Measurements from ENCODE around the gene ELL.
A peak's percentile ranks its signal among the peaks of the same experiment; 100 is the strongest.

ELL gene

DNA sequence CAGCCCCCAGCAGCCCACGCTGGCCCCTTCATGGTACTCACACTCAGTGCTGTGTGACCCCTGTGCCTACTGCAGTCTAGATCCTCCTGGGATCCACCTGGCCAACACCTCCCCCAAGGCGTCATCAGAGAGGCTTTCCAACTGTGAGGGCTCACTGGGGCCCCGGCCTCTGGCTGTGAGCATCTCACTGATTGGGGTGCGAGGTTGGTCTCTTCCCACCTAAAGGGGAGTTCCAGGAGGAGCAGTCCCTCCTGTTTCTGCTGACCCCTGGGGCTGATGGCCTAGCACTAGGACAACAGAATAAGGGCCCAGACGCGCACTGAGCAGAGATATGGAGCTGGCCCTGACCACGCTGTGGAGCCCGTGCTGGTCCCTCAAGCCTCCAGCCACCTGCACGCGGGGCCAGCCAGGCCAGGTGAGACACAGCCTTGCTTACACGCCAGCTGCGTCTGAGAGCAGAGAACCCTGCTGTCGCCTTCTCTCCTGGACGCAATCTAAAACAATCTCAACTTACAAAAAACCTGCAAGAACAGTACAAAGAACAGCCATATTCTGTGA is 32.2 kb downstream of the ELL start:
- Histone ChIP-seq H3K27me3 (ENCODE audit: control insufficient read depth in 3 of 3, insufficient read depth in 3 of 3, low read depth in 1 of 3, low read length in 3 of 3) (peaks cover 0 to 4% (median 0%) of the 10 kb centered on the region in 3 experiments), H3K36me3 (replicated peaks in 1 of 2; ENCODE audit: control insufficient read depth in 2 of 2, insufficient read depth in 2 of 2, low read length in 2 of 2) (peaks cover 0 to 2% of the 10 kb centered on the region in 2 donors), H3K23ac (ENCODE audit: low read depth, low read length, poor library complexity) (no peak overlapping the region), H2BK15ac (ENCODE audit: low read length) (no peak overlapping the region), H2BK12ac (ENCODE audit: low read length) (no peak overlapping the region), H2BK5ac (ENCODE audit: low read length) (no peak overlapping the region), H4K8ac (ENCODE audit: low read depth, low read length) (peak overlapping the region; percentile 48), H3K27ac (replicated peaks; ENCODE audit: low read length) (no peak overlapping the region), H2AFZ (ENCODE audit: low read length) (no peak overlapping the region), H3K79me1 (ENCODE audit: low read depth, low read length) (peaks cover 7% of the 10 kb centered on the region), H3K4me3 (ENCODE audit: low read length in 2 of 2) (no peak overlapping the region), H4K91ac (ENCODE audit: low read depth, low read length, poor library complexity) (no peak overlapping the region), H2BK120ac (ENCODE audit: low read depth, low read length) (no peak overlapping the region), H3K9me3 (replicated peaks in 1 of 2; ENCODE audit: control insufficient read depth in 2 of 2, insufficient read depth in 1 of 2, low read depth in 1 of 2, low read length in 2 of 2) (no peaks in the 10 kb centered on the region), H2AK5ac (ENCODE audit: low read depth, low read length) (no peak overlapping the region), H3K4ac (ENCODE audit: low read length) (no peak overlapping the region), H3K9ac (ENCODE audit: low read depth, low read length, poor library complexity) (no peak overlapping the region), H3K4me2 (ENCODE audit: insufficient read depth, low read length, poor library complexity, severe bottlenecking) (no peak overlapping the region), H3K14ac (ENCODE audit: low read length) (no peak overlapping the region), H3K18ac (ENCODE audit: low read length) (no peak overlapping the region), H3K4me1 (ENCODE audit: control insufficient read depth in 2 of 2, insufficient read depth in 1 of 2, low read depth in 1 of 2, low read length in 2 of 2) (peaks cover 7 to 12% of the 10 kb centered on the region in 2 donors)
- no peak for DNase-seq (ENCODE audit: low spot score)
- WGBS, 2 donors (ENCODE audit: extremely low coverage in 2 of 2, insufficient read length in 2 of 2, insufficient replicate concordance in 1 of 2), result no CpG with 5 or more reads among the region's 14 CpGs

DNA sequence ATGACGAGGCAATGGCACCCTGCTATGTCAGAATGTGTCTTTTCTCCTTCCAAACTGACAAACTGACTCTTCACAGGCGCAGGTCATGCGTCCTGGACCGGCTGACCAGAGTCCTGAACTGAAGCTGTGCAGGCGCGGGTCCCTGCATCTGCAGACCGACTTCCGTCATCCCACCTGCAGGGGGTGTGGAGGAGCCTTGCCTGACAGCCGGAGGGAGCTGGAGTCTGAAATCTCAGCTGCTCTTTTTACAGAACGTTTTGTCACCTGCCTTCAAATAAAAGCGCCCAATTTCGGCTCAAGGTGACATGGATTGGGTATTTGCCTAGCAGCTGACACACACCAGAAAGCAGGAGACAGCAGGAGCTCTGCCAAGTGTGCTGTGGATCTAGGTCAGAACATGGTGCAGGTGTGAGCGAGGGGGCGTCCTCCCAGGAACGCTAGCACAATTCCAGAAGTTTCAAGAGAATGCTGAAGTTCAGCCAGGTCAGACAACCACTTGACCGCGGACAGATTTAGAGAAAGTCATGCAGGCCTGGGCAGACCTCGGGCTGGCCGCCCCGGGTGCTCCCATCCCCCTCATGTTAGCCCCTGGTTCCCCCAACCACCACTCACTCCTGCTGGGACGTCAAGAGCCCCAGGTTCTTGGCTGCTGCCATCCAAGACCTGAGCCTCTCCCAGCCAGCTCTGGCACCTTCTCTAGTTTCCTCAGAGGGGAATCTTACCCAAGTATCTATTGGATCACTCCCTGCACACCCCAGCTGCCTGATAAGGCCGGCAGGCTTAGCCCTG is 32.8 kb downstream of the ELL start:
- Histone ChIP-seq H2BK120ac (ENCODE audit: low read depth, low read length) (no peak overlapping the region), H3K9ac (ENCODE audit: low read depth, low read length, poor library complexity) (peak overlapping the region; percentile 18), H3K27me3 (ENCODE audit: control insufficient read depth in 3 of 3, insufficient read depth in 3 of 3, low read depth in 1 of 3, low read length in 3 of 3) (peaks cover 0 to 4% (median 0%) of the 10 kb centered on the region in 3 experiments), H3K36me3 (replicated peaks in 1 of 2; ENCODE audit: control insufficient read depth in 2 of 2, insufficient read depth in 2 of 2, low read length in 2 of 2) (peaks cover 0 to 2% of the 10 kb centered on the region in 2 donors), H3K14ac (ENCODE audit: low read length) (no peak overlapping the region), H3K4me3 (ENCODE audit: low read length in 2 of 2) (no peak overlapping the region), H3K18ac (ENCODE audit: low read length) (no peak overlapping the region), H2AK5ac (ENCODE audit: low read depth, low read length) (no peak overlapping the region), H3K23ac (ENCODE audit: low read depth, low read length, poor library complexity) (no peak overlapping the region), H2BK15ac (ENCODE audit: low read length) (no peak overlapping the region), H3K9me3 (replicated peaks in 1 of 2; ENCODE audit: control insufficient read depth in 2 of 2, insufficient read depth in 1 of 2, low read depth in 1 of 2, low read length in 2 of 2) (no peaks in the 10 kb centered on the region), H3K4me1 (ENCODE audit: control insufficient read depth in 2 of 2, insufficient read depth in 1 of 2, low read depth in 1 of 2, low read length in 2 of 2) (peaks cover 7 to 9% of the 10 kb centered on the region in 2 donors), H4K8ac (ENCODE audit: low read depth, low read length) (peak overlapping the region; percentile 48), H3K4me2 (ENCODE audit: insufficient read depth, low read length, poor library complexity, severe bottlenecking) (no peak overlapping the region), H3K79me1 (ENCODE audit: low read depth, low read length) (peaks cover 7% of the 10 kb centered on the region), H2BK12ac (ENCODE audit: low read length) (no peak overlapping the region), H2AFZ (ENCODE audit: low read length) (no peak overlapping the region), H3K4ac (ENCODE audit: low read length) (no peak overlapping the region), H3K27ac (replicated peaks; ENCODE audit: low read length) (no peak overlapping the region), H4K91ac (ENCODE audit: low read depth, low read length, poor library complexity) (no peak overlapping the region), H2BK5ac (ENCODE audit: low read length) (no peak overlapping the region)
- WGBS, 2 donors (ENCODE audit: extremely low coverage in 2 of 2, insufficient read length in 2 of 2, insufficient replicate concordance in 1 of 2), result no CpG with 5 or more reads among the region's 22 CpGs
- DNase-seq (ENCODE audit: low spot score), result peak; percentile 29

DNA sequence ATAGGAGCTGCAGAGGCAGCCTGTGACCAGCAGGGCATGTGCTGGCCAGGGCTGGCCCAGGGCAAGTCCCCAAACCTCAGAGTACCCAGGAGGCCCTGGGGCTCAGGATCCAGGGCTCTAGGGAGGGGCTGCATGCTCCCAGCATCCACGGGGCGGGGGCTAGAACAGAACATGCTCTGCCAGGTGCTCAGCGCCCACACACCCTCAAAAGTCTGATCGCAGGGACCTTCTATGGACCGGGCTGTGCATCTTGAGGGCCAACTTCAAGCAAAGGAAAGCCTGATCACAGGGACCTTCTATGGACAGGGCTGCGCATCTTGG is 33.5 kb downstream of the ELL start:
- Histone ChIP-seq H4K8ac (ENCODE audit: low read depth, low read length) (no peak overlapping the region), H3K4me2 (ENCODE audit: insufficient read depth, low read length, poor library complexity, severe bottlenecking) (no peak overlapping the region), H2BK12ac (ENCODE audit: low read length) (no peak overlapping the region), H3K9ac (ENCODE audit: low read depth, low read length, poor library complexity) (no peak overlapping the region), H3K23ac (ENCODE audit: low read depth, low read length, poor library complexity) (no peak overlapping the region), H2BK5ac (ENCODE audit: low read length) (no peak overlapping the region), H3K18ac (ENCODE audit: low read length) (no peak overlapping the region), H3K4ac (ENCODE audit: low read length) (no peak overlapping the region), H2BK15ac (ENCODE audit: low read length) (no peak overlapping the region), H3K4me1 (ENCODE audit: control insufficient read depth in 2 of 2, insufficient read depth in 1 of 2, low read depth in 1 of 2, low read length in 2 of 2) (peaks cover 7 to 9% of the 10 kb centered on the region in 2 donors), H3K9me3 (replicated peaks in 1 of 2; ENCODE audit: control insufficient read depth in 2 of 2, insufficient read depth in 1 of 2, low read depth in 1 of 2, low read length in 2 of 2) (no peaks in the 10 kb centered on the region), H3K4me3 (ENCODE audit: low read length in 2 of 2) (no peak overlapping the region), H4K91ac (ENCODE audit: low read depth, low read length, poor library complexity) (no peak overlapping the region), H2AFZ (ENCODE audit: low read length) (no peak overlapping the region), H3K79me1 (ENCODE audit: low read depth, low read length) (peaks cover 10% of the 10 kb centered on the region), H3K27me3 (ENCODE audit: control insufficient read depth in 3 of 3, insufficient read depth in 3 of 3, low read depth in 1 of 3, low read length in 3 of 3) (peaks cover 0 to 4% (median 0%) of the 10 kb centered on the region in 3 experiments), H2AK5ac (ENCODE audit: low read depth, low read length) (peak overlapping the region; percentile 76), H3K27ac (replicated peaks; ENCODE audit: low read length) (no peak overlapping the region), H3K36me3 (replicated peaks in 1 of 2; ENCODE audit: control insufficient read depth in 2 of 2, insufficient read depth in 2 of 2, low read length in 2 of 2) (peaks cover 0 to 2% of the 10 kb centered on the region in 2 donors), H3K14ac (ENCODE audit: low read length) (no peak overlapping the region), H2BK120ac (ENCODE audit: low read depth, low read length) (no peak overlapping the region)
- no peak for DNase-seq (ENCODE audit: low spot score)
- no CpG with 5 or more reads among the region's 6 CpGs for WGBS, 2 donors (ENCODE audit: extremely low coverage in 2 of 2, insufficient read length in 2 of 2, insufficient replicate concordance in 1 of 2)

DNA sequence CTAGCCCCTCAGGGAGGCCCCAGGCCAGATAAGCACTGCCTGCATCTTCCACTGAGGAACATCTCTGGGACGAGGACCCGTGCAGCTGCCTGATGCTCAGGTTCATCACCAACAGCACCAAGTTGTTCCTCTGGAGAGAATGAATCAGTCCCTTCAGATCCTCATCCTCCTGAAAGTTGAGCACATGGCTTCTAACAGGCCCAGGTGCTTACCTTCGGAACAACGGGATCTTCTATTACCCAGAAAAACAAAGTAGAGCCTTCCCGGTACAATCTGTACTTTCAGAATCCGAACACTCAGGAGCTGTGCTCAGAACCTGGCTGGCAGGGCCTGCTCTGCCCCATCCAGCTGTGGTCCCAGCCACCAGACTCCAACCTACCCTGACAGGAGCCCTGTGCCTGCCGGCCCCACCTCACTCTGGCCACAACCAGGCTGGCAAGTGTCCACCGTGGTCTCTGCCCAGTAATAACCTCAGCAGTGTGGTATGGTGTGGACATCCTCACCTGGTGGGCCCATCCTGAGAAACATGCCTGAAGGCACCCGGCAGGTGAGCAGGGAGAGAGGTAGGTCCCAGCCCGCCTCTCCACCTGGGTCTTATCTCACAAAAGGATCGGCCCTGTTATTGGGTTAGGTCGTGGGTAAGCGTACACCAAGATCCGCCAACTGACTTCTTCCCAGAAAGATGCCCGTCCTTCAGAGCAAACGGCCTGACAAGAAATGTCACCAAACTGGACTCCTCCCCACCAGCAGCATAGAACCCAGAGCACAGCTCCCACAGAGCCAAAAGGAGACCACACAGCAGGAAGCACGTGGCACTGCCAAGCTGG is 34.1 kb downstream of the ELL start:
- no peak overlapping the region for H3K27ac ChIP-seq (replicated peaks; ENCODE audit: low read length)
- peak overlapping the region; percentile 85 for H3K23ac ChIP-seq (ENCODE audit: low read depth, low read length, poor library complexity)
- no peak overlapping the region for H2BK15ac ChIP-seq (ENCODE audit: low read length)
- no peak overlapping the region for H2AFZ ChIP-seq (ENCODE audit: low read length)
- H3K27me3 ChIP-seq (ENCODE audit: control insufficient read depth in 3 of 3, insufficient read depth in 3 of 3, low read depth in 1 of 3, low read length in 3 of 3), result peaks cover 0 to 4% (median 0%) of the 10 kb centered on the region in 3 experiments
- H3K14ac ChIP-seq (ENCODE audit: low read length), result peak overlapping the region; percentile 32
- H4K8ac ChIP-seq (ENCODE audit: low read depth, low read length), result no peak overlapping the region
- peak overlapping the region; percentile 76 for H2AK5ac ChIP-seq (ENCODE audit: low read depth, low read length)
- no peak overlapping the region for H2BK12ac ChIP-seq (ENCODE audit: low read length)
- H3K18ac ChIP-seq (ENCODE audit: low read length), result no peak overlapping the region
- no peak overlapping the region for H3K4me2 ChIP-seq (ENCODE audit: insufficient read depth, low read length, poor library complexity, severe bottlenecking)
- no peak overlapping the region for H3K4ac ChIP-seq (ENCODE audit: low read length)
- peaks cover 0 to 2% of the 10 kb centered on the region in 2 donors for H3K36me3 ChIP-seq (replicated peaks in 1 of 2; ENCODE audit: control insufficient read depth in 2 of 2, insufficient read depth in 2 of 2, low read length in 2 of 2)
- H3K9me3 ChIP-seq (replicated peaks in 1 of 2; ENCODE audit: control insufficient read depth in 2 of 2, insufficient read depth in 1 of 2, low read depth in 1 of 2, low read length in 2 of 2), result no peaks in the 10 kb centered on the region
- no peak overlapping the region for H2BK120ac ChIP-seq (ENCODE audit: low read depth, low read length)
- H3K4me3 ChIP-seq (ENCODE audit: low read length in 2 of 2), result peak overlapping the region in 1 of 2 donors; percentile 13
- H2BK5ac ChIP-seq (ENCODE audit: low read length), result no peak overlapping the region
- H3K79me1 ChIP-seq (ENCODE audit: low read depth, low read length), result peaks cover 10% of the 10 kb centered on the region
- WGBS, 2 donors (ENCODE audit: extremely low coverage in 2 of 2, insufficient read length in 2 of 2, insufficient replicate concordance in 1 of 2), result no CpG with 5 or more reads among the region's 17 CpGs
- DNase-seq (ENCODE audit: low spot score), result no peak
- H3K4me1 ChIP-seq (ENCODE audit: control insufficient read depth in 2 of 2, insufficient read depth in 1 of 2, low read depth in 1 of 2, low read length in 2 of 2), result peaks cover 9% of the 10 kb centered on the region in 2 donors
- no peak overlapping the region for H3K9ac ChIP-seq (ENCODE audit: low read depth, low read length, poor library complexity)
- H4K91ac ChIP-seq (ENCODE audit: low read depth, low read length, poor library complexity), result no peak overlapping the region
